Left renal cortex interstitium (tissue), 4 donors: ENCODE measurements around the gene XAB2. TPM values are rescaled to one million over a fixed set of nuclear protein-coding genes. Genes with fewer than 3 reads are reported as not detected.
"Not testable (repeated sequence)": the region's sequence is repeated elsewhere in the genome, so short reads cannot be mapped to it uniquely, and the experiment has no call there.

Experiments
- DNase-seq, 4 donors: peaks; one replicate each; pipeline ENCODE4 v3.0.0-alpha.2; 2013; ENCODE audit warnings: low read depth in 4 of 4, low spot score in 2 of 4, missing footprints in 1 of 4
- polyA plus RNA-seq, 4 donors: library from polyadenylated mRNA; unstranded; fragments of 120-200 nt; gene quantifications; one replicate each; pipeline ENCODE4 v1.2.1, GENCODE V29; 2013; ENCODE audit not compliant: insufficient read length in 4 of 4

XAB2 gene
- polyA plus RNA-seq, 4 donors: 31.4 to 47.9 (median 42.1) TPM

DNA sequence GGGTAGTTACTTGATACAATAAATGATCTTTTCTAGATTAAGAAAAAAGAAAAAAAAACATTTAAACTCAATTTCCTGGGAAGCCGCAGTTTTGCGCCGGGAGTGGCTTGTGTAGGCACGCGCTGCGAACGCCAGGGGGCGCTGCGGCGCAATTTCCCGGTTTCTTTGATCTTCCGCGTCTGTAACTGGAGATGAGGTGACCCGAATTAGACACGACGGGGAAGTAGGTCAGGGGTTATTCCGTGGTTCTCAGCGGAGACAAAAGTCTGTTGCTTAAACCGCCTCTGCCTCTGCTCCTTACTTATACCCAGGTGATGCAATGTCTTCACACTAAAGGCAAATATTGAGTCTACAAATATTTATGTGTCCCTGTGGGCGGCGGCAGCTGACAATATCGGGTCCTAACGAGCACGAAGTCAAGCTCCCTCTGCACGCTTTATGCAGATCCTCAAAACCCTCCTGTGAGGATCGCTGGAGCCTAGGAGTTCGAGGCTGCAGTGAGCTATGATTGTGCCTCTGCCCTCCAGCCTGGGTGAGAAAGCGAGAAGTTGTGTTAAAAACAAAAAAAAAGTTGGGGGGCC, 22.8 kb upstream of the XAB2 start:
- DNase-seq: peak in 3 of 4 donors; percentile 63 to 75 (median 74)

GRCh38 chr19:7650148-7650547, 20.8 kb upstream of the XAB2 start:
- no peak for DNase-seq

- DNase-seq: no peak
These were observed 19.1 kb upstream of the XAB2 start for GRCh38 chr19:7648265-7649014.

DNA sequence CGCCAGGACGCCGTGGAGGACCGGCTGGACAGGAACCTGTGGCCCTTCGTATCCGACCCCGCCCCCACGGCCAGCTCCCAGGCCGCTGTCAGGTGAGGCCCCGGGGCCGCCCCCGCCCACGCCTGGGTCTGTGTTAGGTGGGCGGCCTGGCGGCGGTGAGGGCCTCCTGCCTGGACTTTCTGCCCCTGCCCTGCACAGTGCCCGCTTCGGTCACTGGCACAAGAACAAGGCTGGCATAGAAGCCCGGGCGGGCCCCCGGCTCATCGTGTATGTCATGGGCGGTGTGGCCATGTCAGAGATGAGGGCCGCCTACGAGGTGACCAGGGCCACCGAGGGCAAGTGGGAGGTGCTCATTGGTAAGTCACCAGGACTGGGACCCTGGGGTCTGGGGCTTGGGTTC, 17.8 kb upstream of the XAB2 start:
- DNase-seq: no peak

GRCh38 chr19:7646426-7646700, 17.0 kb upstream of the XAB2 start:
- DNase-seq: no peak

DNA sequence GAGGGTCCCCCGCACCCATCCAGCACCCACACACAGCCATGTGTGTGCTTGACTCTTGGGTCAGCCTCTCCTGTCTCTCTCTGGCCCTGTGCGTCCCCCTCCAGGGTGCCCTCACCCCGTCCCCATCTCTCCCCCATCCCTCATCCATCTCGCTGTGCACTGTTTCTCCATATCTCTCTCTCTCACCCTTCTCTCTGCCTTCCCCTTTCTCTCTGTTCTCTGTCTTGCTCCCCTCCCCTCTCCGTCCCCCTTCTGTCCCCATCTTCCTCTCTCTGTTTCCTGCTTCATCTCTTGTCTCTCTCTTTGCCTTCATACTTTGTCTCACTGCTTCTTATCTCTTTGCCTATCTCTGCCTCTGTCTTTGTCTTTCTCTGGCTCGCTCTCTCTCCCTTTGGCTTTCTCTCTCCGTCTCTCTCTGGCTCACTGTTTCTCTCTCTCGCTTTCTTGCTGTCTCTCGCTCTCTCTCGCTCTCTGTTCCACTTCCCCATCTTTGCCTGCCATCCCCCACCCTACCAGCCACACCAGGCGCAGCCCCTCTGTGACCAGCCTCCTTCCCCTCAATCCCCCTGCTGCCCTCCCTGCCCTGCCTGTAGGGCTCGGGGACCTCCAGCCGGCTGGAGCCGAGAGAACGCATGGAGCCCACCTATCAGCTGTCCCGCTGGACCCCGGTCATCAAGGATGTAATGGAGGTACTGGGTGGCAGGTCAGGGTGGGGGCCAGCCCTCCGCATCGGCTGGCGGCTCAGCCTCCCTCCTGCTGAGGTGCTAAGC, 16.5 kb upstream of the XAB2 start:
- DNase-seq: no peak

- DNase-seq: no peak
These were observed 15.8 kb upstream of the XAB2 start for GRCh38 chr19:7645163-7645562.

DNA sequence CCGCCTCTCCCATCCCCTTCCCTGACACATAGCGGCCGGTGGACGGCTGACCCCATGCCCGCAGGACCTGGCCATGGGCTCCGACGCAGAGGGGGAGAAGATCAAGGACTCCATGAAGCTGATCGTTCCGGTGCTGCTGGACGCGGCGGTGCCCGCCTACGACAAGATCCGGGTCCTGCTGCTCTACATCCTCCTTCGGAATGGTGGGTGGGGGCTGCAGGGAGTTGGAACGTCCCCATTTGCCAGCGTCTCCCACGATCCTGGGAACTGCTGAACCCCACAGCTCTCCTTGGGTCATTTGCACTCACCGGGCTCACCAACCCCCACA, 15.2 kb upstream of the XAB2 start:
- no peak for DNase-seq

GRCh38 chr19:7643629-7644549, 14.5 kb upstream of the XAB2 start:
- not testable (repeated sequence) for DNase-seq

GRCh38 chr19:7643031-7643415, 13.7 kb upstream of the XAB2 start:
- no peak for DNase-seq

DNA sequence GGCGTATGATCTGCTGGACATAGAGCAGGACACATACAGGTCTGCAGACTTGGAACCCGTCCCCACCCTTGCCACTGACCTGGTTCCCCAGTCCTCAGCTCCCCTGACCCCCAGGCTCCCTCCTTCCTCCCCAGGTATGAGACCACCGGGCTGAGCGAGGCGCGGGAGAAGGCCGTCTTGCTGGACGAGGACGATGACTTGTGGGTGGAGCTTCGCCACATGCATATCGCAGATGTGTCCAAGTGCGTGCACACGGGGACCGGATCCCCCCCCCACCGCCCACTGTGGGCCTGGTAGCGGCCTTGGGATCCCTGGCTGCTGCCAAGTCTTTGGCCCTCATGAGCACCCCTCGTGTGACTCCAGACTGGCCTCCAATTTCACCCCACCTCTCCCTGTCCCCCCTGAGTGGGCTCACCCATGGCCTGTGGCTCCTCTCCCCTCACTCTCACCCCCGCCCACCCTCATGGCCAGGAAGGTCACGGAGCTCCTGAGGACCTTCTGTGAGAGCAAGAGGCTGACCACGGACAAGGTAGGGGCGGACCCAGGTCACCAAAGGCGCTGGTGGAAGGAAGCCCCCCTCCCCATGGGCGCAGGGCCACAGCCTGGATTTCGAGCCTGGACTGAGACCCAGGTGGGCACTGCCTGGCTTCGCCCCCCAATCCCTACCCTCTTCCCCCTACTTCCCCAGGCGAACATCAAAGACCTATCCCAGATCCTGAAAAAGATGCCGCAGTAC, 13.1 kb upstream of the XAB2 start:
- DNase-seq: no peak

GRCh38 chr19:7641290-7642276, 12.2 kb upstream of the XAB2 start:
- no peak for DNase-seq

DNA sequence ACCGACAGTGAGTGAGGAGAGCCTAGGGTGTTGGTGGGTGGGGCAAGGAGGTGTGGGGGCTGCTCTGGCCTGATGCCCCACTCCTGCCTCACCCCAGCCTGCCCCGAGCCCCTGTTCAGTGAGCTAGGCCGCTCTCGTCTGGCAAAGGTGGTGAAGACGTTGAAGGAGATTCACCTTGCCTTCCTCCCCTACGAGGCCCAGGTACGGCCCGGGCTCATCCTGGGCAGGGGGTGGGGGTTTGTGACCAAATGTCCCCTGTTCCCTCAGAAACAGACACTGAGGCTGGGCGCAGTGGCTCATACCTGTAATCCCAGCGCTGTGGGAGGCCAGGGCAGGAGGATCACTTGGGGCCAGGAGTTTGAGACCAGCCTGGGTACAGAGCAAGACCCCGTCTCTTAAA, 11.5 kb upstream of the XAB2 start:
- DNase-seq: no peak

- DNase-seq: no peak
These were observed 10.6 kb upstream of the XAB2 start for GRCh38 chr19:7639863-7640348.

- no peak for DNase-seq
These were observed 9.6 kb upstream of the XAB2 start for GRCh38 chr19:7638802-7639465.

DNA sequence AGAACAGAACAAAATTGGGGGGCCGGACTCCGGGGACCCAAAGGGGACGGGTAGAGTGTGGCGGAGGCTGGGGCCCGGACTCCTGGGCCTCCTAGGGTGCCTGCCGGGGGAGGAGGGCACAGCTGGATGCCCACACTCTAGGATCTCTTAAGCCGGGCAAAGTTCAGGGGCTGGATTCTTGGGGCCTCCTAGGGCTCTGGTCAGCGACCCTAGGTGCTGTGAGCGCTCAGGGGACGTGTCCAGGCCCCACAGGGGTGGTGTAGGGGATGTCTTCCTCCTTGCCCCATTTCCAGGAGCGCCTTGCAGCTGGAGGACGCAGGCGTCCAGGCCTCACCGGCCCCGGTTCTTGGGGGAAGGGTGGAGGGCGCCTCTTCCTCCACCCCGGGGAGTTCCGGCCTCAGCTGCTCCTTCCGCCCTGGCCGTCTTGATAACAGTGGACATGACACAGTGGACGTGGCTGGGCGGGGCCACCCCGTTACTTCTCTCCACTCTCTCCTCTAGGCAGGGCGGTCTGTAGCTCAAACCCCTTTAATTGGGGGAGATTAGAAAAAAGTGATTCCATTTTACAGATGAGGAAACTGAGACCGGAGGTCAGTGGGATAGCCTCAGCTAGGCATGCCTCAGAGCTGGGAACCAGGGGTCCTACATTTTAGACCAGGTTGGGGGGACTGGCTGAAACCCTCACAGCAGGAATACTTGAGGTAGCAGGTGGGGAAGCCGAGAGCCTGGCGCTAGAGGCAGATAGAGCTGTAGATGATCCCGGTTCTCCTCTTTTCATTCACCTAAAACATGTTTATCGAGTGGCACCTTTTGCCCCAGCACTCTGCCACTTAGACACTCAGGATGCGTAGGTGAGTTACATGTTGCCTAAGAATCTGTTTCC, 8.3 kb upstream of the XAB2 start:
- no peak for DNase-seq

DNA sequence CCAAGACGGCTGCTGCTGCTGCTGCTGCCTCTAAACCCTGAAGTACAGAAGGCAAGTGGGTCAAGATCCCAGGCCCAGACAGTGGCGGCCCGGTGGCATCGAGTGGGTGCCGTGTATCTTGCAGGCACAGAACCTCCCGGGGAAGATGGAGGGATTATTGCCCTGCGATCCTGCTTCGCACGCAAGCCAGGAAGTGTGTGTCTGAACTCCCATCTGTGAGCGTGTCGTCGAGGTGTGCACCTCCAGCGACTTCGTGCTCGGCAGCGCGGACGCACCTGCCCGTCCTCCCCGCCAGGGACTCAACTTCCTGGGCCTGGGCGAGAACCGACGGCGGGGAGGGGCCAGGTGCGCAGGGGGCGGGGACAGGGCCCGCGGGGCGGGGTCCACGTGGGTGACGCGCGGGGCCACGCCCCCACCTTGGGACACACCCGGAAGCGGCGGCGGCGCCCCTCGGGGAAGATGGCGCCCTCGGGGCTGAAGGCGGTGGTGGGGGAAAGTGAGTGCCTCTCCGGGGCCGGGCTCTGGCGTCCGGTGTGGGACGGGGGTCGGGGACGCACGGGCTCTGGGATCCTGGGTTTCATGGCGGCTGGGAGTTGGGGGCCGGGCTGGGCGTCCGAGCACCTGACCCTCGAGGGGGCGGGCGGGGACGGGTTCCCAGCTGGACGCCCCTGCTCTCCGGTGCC, 7.5 kb upstream of the XAB2 start, which contains the start of gene STXBP2:
STXBP2 (plus strand) TSS at position 420 of the 683 bp plus-strand sequence; CDS start at position 460, 40 bp downstream.
- DNase-seq: peak in 1 of 4 donors; percentile 37
